ENCODE results near the gene SLC35A5.

SLC35A5 gene

DNA sequence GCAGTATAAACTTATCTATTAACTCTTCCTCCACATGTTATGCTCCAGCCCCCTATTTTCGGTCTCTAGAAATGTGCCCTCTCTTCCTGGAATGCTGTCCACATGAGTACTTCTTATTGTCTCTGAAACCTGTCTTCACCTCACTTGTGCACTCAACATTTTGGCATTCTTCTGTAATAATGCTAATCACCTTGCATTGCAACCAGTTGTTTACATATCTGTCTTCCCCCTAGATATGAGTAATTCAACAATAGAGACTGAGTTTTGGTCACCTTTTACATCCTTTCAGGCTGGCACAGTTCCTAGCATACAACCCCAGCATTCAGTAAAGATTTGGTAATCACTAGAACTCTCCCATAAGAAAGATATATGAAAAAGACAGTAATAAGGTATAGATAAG, 61.9 kb downstream of the SLC35A5 start:
- no peak for DNase-seq (ENCODE audit: low read depth in 2 of 2)

DNA sequence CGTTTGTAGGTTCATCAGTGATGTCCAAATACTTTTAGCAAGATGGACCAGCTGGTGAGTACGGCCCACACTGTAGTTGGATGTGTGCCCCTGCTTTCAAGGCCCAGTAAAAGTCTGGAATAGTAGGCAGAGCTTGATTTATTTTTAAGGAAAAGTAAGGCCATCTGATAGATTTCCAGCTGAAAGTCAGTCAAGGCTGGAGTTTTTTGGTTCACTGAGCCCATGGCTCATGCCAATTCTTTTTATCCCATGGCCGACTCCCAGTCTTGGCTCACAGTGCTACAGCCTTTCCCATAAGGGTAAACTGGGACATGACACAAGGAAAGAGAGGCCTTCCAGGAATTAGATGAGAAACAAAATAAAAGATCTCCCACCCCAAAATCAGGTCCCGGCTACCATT, 65.6 kb downstream of the SLC35A5 start:
- DNase-seq (ENCODE audit: low read depth in 2 of 2): no peak

DNA sequence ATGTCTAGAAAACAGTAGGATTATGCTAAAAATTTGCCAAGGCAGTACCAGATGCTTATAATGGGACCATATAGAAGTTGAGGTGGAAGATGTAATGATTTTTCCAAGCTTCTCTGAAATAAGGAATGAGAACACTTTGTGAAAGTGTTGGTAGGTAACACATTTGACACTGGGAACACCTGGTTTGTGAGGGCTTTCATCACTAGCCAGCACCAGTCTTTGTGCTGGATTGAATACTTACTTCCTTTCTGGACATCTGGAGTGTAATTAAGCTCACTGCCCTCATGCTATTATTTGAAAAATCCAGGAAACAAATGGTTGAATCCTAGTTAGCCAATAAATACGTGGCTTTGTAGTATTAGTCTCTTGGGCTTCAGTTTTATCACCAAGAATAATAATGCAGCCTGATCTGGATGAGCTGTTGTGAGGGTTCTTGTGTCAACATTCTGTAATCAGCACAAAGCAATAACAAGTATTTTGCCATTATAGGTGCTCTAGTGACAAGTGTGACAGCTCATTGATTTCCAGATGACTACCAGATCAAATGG, 66.1 kb downstream of the SLC35A5 start:
- no peak for DNase-seq (ENCODE audit: low read depth in 2 of 2)

DNA sequence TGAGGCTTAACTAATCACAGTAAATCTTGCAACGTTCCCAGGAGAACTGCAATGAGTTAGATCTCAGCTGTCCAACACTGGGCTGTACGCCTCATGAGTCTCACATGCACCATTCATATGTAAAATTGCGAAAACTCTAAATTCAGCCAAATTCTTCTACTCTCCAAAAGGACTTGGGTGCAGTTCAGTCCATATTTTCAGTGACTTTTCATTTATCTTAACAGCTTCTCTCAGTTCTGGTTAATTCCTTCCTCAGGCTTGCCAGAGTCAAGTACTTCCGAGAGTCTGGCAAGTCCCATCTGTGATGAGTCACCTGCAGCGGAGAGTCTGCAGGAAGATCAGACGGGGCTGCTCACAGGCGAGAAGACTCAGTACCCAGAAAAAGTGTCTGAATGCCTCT, 67.6 kb downstream of the SLC35A5 start:
- DNase-seq (ENCODE audit: low read depth in 2 of 2): no peak

DNA sequence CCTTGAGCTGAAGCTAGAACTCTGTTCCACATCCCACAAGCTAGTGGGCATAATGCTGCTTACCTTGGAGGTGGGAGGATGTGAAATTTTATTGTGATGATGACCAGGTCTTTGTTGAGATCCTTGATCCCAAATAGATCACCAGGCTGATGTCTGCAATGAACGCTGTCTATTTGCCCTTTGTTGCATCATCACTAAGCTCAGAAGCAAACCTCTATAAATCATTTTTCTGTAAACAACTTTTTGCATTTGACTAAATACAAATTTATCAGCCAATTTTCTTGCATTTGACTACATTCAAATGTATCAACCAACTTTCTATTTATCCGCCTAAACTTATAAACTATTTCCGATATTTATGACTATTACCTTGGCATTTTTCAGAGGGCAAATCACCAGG, 69.4 kb downstream of the SLC35A5 start:
- no peak for DNase-seq (ENCODE audit: low read depth in 2 of 2)

DNA sequence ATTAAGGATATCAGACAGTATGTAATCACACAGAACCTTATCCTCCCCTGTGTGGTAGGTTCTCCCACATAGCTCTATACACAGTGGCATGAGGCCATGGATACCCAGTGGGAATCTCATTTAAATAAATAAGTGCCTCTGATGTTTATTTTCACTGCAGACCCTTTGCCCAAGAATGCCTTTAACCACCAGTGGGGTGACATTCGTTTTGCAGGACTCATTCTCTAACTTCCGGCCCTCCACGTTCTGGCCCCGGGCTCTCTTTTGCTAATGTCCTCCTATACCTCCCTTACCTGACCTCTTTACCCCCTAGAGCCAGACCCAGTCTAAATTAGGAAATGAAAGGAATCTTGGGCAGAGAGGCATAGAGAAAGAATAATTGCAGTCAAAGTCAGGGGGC, 70.8 kb downstream of the SLC35A5 start:
- DNase-seq (ENCODE audit: low read depth in 2 of 2): no peak

DNA sequence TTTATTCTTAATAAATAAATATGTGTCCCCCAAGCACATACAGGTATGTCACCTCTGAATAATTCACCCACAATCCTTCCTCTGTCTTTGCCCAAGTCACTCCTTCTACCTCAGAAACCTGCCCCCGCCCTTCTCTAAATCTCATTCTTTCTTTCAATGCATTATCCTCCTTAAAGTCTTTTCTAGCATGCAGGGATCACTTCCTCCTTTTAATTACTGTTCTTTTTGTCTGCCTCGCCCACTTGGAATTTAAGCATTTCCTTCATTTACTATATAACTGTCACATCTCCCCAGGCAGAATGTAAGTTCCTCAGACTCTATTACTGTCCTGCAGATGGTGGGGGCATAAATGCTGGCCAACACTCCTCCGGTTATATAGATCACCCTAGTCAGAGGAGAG, 71.3 kb downstream of the SLC35A5 start:
- DNase-seq (ENCODE audit: low read depth in 2 of 2): no peak

DNA sequence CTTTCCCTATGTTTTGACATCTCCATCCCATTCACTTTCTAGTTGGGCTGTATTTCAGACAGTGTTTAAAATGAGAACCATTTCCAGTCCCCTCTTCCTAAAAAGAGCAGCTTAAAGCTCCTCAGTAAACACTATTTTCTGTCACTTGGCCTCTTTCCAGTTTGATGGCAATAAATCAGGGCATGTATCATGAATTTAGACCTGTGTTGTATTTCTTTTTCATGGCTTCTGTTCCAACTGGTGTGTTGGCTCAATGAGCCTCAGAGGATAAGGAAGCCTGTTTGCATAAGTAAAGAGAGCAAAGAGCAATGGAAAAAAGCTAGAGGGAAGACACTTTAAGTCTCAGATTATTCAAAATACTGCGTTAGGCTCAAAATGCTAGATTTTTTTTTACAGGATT, 71.9 kb downstream of the SLC35A5 start:
- no peak for DNase-seq (ENCODE audit: low read depth in 2 of 2)

DNA sequence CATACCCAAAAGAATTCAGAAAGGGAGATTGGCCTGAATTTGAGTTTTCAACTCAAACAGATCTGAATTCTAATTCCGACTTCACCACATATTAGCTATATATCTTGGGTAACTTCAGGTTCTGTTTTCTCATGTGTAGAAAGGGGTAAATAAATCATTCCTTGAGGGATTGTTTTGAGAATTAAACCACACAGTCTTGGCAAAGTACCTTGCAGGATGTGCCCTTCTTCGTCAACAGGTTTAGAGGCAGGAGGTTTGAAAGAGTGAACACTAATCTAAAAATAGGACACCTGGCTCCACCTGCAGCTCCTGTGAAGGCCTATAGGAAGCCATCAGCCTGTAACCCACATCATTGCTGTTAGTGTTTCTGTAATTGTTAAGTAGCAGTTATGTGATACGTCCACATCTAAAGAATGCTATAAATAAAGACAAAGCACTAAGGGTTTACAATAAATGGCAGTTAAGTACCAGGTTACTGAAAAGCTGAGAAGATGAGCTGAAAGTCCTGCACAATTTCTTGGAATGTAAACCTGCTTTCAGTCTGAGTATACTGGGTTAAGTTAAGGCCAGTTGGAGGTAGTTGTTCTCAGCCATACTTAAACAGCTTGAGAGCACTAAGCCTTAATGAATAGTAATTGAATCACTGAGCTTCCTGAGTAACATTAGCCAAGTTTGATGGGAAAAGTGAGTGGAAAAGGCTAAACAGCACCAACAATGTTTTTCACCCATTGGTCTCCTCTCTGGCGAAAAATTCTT, 73.1 kb downstream of the SLC35A5 start:
- DNase-seq (ENCODE audit: low read depth in 2 of 2): no peak

Data from stimulated activated CD8-positive, alpha-beta memory T cell treated with anti-CD3 and anti-CD28 coated beads, Interleukin-15, amount 100 ng/mL, for 4 hours (primary cell).